ENCODE results near the gene ELAVL4.

- TF ChIP-seq CTCF (conservative IDR thresholded peaks at IDR 0.05; ENCODE audit: low read length) (no peak), EZH2phosphoT487 (IDR thresholded peaks at IDR 0.05; ENCODE audit: borderline replicate concordance) (no peak)
Observed at GRCh38 chr1:50132347-50132894, 23.7 kb downstream of the ELAVL4 start.
